GM23338 (cell line): ENCODE measurements around the gene DENND2A. TPM values are rescaled to one million over a fixed set of nuclear protein-coding genes. Genes with fewer than 3 reads are reported as not detected.

Source experiments
- ATAC-seq: fragments of 200-7000 bp; cut with Tn5 transposase; 3 replicates; pipeline ENCODE4 v1.9.1; 2020
- DNase-seq: peaks from one replicate; pipeline ENCODE4 v3.0.0-alpha.2; 2015; ENCODE audit warnings: low spot score
- H2AFZ ChIP-seq: fragments of 200-600 bp; sonication (generic); 2 replicates; pipeline ENCODE4 v1.8.0; 2016; ENCODE audit warnings: antibody characterized with exemption, mild to moderate bottlenecking, moderate library complexity
- H3F3A ChIP-seq: fragments of 200-600 bp; sonication (generic); replicated peaks from 2 replicates; pipeline ENCODE4 v1.8.0; 2017; ENCODE audit warnings: antibody characterized with exemption, mixed run types, low read depth
- H3K27ac ChIP-seq: fragments of 200-600 bp; sonication (generic); 2 replicates; pipeline ENCODE4 v1.6.1; 2016; ENCODE audit warnings: low read depth
- H3K27me3 ChIP-seq: fragments of 200-600 bp; sonication (generic); 2 replicates; pipeline ENCODE4 v1.8.0; 2016; ENCODE audit warnings: mild to moderate bottlenecking, mixed run types, moderate library complexity; ENCODE audit not compliant: insufficient read depth
- H3K36me3 ChIP-seq: fragments of 200-600 bp; sonication (generic); 2 replicates; pipeline ENCODE4 v1.8.0; 2016; ENCODE audit warnings: mild to moderate bottlenecking; ENCODE audit not compliant: insufficient read depth
- H3K4me1 ChIP-seq: fragments of 200-600 bp; sonication (generic); 2 replicates; pipeline ENCODE4 v1.8.0; 2016; ENCODE audit warnings: mild to moderate bottlenecking, moderate library complexity; ENCODE audit not compliant: insufficient read depth
- H3K4me2 ChIP-seq: fragments of 200-600 bp; sonication (generic); 2 replicates; pipeline ENCODE4 v1.7.1; 2017; ENCODE audit warnings: mixed run types
- H3K4me3 ChIP-seq: fragments of 200-600 bp; sonication (generic); 2 replicates; pipeline ENCODE4 v1.6.1; 2016; ENCODE audit warnings: mixed run types
- H3K79me2 ChIP-seq: fragments of 200-600 bp; sonication (generic); replicated peaks from 2 replicates; pipeline ENCODE4 v1.8.0; 2017; ENCODE audit warnings: mild to moderate bottlenecking; ENCODE audit not compliant: insufficient read depth
- H3K9me2 ChIP-seq: fragments of 200-600 bp; sonication (generic); 2 replicates; pipeline ENCODE4 v1.8.0; 2017; ENCODE audit not compliant: insufficient read depth
- H4K20me1 ChIP-seq: fragments of 200-600 bp; sonication (generic); replicated peaks from 2 replicates; pipeline ENCODE4 v1.8.0; 2017; ENCODE audit warnings: mild to moderate bottlenecking; ENCODE audit not compliant: insufficient read depth
- H3K27ac Mint-ChIP-seq: 2 replicates; pipeline ENCODE4 v1.8.0; 2020; ENCODE audit warnings: inconsistent platforms, mild to moderate bottlenecking, moderate library complexity, mixed read lengths
- H3K27me3 Mint-ChIP-seq: 3 replicates; pipeline ENCODE4 v1.8.0; 2022; ENCODE audit warnings: low read depth, mild to moderate bottlenecking, moderate library complexity, mixed read lengths, inconsistent platforms; ENCODE audit not compliant: insufficient read depth, poor library complexity
- H3K36me3 Mint-ChIP-seq: 3 replicates; pipeline ENCODE4 v1.8.0; 2021; ENCODE audit warnings: low read depth, mild to moderate bottlenecking, inconsistent platforms, moderate library complexity, mixed read lengths
- H3K4me1 Mint-ChIP-seq: 3 replicates; pipeline ENCODE4 v1.8.0; 2020; ENCODE audit warnings: mild to moderate bottlenecking, inconsistent platforms, mixed read lengths
- H3K4me3 Mint-ChIP-seq: 3 replicates; pipeline ENCODE4 v1.8.0; 2021; ENCODE audit warnings: moderate library complexity, mild to moderate bottlenecking, inconsistent platforms, mixed read lengths
- H3K9me3 Mint-ChIP-seq: 3 replicates; pipeline ENCODE4 v1.8.0; 2020; ENCODE audit warnings: moderate library complexity, mild to moderate bottlenecking, inconsistent platforms, mixed read lengths
- CREB1 ChIP-seq: fragments of 250-450 bp; sonication (Bioruptor Pico); IDR thresholded peaks from 2 replicates; pipeline ENCODE4 v1.5.0; 2020; ENCODE audit warnings: low read depth, mild to moderate bottlenecking, moderate library complexity
- CTCF ChIP-seq, 2 experiments: fragments of 200-600 bp in 1 of 2; sonication (generic) in 1 of 2; conservative IDR thresholded peaks; 2 replicates each; pipeline versions ENCODE4 v1.5.1 to v1.6.1; 2016 to 2017; ENCODE audit warnings: antibody characterized with exemption in 2 of 2, low read depth in 2 of 2, mild to moderate bottlenecking in 2 of 2, moderate library complexity in 1 of 2
- EZH2 ChIP-seq: fragments of 200-600 bp; sonication (generic); IDR thresholded peaks from one replicate; pipeline ENCODE4 v1.8.0; 2017; ENCODE audit warnings: antibody characterized with exemption, mild to moderate bottlenecking, low read depth; ENCODE audit not compliant: unreplicated experiment
- EZH2phosphoT487 ChIP-seq: fragments of 200-600 bp; sonication (generic); IDR thresholded peaks from one replicate; pipeline ENCODE4 v1.8.1; 2018; ENCODE audit warnings: antibody characterized with exemption; ENCODE audit not compliant: unreplicated experiment
- POLR2AphosphoS5 ChIP-seq: IDR thresholded peaks from 2 replicates; pipeline ENCODE4 v1.6.1; 2016; ENCODE audit warnings: antibody characterized with exemption, low read depth
- REST ChIP-seq: IDR thresholded peaks from one replicate; pipeline ENCODE4 v1.6.1; 2018; ENCODE audit warnings: antibody characterized with exemption; ENCODE audit not compliant: unreplicated experiment
- polyA plus RNA-seq: library from polyadenylated mRNA; unstranded; fragments of >200 nt; fragmentation: Nextera tagmentation; extraction: Ambion mirVana; gene quantifications from 2 replicates; pipeline ENCODE4 v1.2.1, GENCODE V29; 2016
- total RNA-seq: library from RNA; depleted of rRNA; stranded (reverse); fragments of >200 nt; shearing (Covaris generic); gene quantifications from 2 replicates; pipeline ENCODE4 v1.2.3, GENCODE V29; 2014

Gene DENND2A
- total and polyA plus RNA-seq, 2 experiments from 2014 or later, result 1.7 to 5.6 TPM

- Mint-ChIP-seq H3K4me1 (peaks cover 15% of the 10 kb centered on the region), H3K27me3 (peaks cover 5% of the 10 kb centered on the region), H3K9me3 (no peaks in the 10 kb centered on the region; the same call in 2 of the 3 replicates), H3K4me3 (no peak overlapping the region), H3K36me3 (0 out of 3 replicates have a peak, but pooled peaks cover 3% of the 10 kb centered on the region), H3K27ac (peak overlapping the region; percentile 64; the same call in 1 of the 2 replicates)
- H3K4me3 ChIP-seq, result no peak overlapping the region
- TF ChIP-seq CTCF (conservative IDR thresholded peaks at IDR 0.05; ENCODE audit: low read depth in 2 of 2) (peak; percentile 78 to 99), POLR2AphosphoS5 (no peak), REST (peak; percentile 12), CREB1 (CRISPR knock-in tag) (peak; percentile 60)
- H2AFZ ChIP-seq, result peak overlapping the region; percentile 80
- H3K27me3 ChIP-seq, result no peaks in the 10 kb centered on the region
- ATAC-seq (peak; percentile 94), DNase-seq (peak; percentile 98)
- no peak overlapping the region for H3K4me2 ChIP-seq
- H3K4me1 ChIP-seq, result peaks cover 5% of the 10 kb centered on the region; the same call in 1 of the 2 replicates
- H3K79me2 ChIP-seq, result no peaks in the 10 kb centered on the region
- H3K36me3 ChIP-seq, result no peaks in the 10 kb centered on the region
- 0 out of 2 replicates have a peak, but pooled peaks cover 5% of the 10 kb centered on the region for H3F3A ChIP-seq
- H3K9me2 ChIP-seq, result no peaks in the 10 kb centered on the region
- H4K20me1 ChIP-seq, result no peaks in the 10 kb centered on the region
- H3K27ac ChIP-seq, result no peak overlapping the region
These were observed 122.9 kb downstream of the DENND2A start for GRCh38 chr7:140517546-140518369.

GRCh38 chr7:140512317-140513000 is 128.2 kb downstream of the DENND2A start:
- no peaks in the 10 kb centered on the region for H3K27me3 ChIP-seq
- no peaks in the 10 kb centered on the region for H3F3A ChIP-seq
- H3K79me2 ChIP-seq, result no peaks in the 10 kb centered on the region
- no peak overlapping the region for H3K4me2 ChIP-seq
- H3K4me1 ChIP-seq, result peaks cover 4% of the 10 kb centered on the region
- ATAC-seq, result peak; percentile 37; the same call in 2 of the 3 replicates
- no peak overlapping the region for H3K4me3 Mint-ChIP-seq
- no peaks in the 10 kb centered on the region for H3K36me3 ChIP-seq
- H3K4me3 ChIP-seq, result no peak overlapping the region
- H3K4me1 Mint-ChIP-seq, result peaks cover 9% of the 10 kb centered on the region; the same call in 2 of the 3 replicates
- peak overlapping the region; percentile 92 for H2AFZ ChIP-seq
- H3K27ac ChIP-seq, result peak overlapping the region; percentile 50; the same call in 1 of the 2 replicates
- no peaks in the 10 kb centered on the region for H3K36me3 Mint-ChIP-seq
- TF ChIP-seq EZH2 (no peak), EZH2phosphoT487 (no peak)
- H3K27ac Mint-ChIP-seq, result no peak overlapping the region
- no peaks in the 10 kb centered on the region for H3K9me2 ChIP-seq
- H3K27me3 Mint-ChIP-seq, result peaks cover 10% of the 10 kb centered on the region
- H3K9me3 Mint-ChIP-seq, result no peaks in the 10 kb centered on the region; the same call in 2 of the 3 replicates
- no peak for DNase-seq
- H4K20me1 ChIP-seq, result no peaks in the 10 kb centered on the region
